ENCODE measurements around the gene PSMA8.

DNA sequence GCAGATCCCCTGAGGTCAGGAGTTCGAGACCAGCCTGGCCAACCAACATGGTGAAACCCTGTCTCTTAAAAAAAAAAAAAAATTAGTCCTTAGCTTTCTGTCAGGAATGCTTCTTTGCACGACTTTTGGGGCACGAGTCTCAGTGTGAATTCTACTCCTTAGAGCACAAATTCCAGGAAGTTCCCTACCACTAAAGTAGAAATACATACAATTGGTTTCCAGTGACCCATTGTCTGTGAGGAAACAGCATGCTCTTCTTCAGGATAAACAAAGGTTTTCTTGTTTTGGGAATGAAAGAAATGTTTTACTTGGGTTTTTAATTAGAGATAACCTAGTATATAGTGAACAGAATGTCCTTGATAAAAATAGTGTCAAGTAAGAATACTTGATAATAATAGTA is 23.7 kb downstream of the PSMA8 start:
- TF ChIP-seq, protein P1, sequence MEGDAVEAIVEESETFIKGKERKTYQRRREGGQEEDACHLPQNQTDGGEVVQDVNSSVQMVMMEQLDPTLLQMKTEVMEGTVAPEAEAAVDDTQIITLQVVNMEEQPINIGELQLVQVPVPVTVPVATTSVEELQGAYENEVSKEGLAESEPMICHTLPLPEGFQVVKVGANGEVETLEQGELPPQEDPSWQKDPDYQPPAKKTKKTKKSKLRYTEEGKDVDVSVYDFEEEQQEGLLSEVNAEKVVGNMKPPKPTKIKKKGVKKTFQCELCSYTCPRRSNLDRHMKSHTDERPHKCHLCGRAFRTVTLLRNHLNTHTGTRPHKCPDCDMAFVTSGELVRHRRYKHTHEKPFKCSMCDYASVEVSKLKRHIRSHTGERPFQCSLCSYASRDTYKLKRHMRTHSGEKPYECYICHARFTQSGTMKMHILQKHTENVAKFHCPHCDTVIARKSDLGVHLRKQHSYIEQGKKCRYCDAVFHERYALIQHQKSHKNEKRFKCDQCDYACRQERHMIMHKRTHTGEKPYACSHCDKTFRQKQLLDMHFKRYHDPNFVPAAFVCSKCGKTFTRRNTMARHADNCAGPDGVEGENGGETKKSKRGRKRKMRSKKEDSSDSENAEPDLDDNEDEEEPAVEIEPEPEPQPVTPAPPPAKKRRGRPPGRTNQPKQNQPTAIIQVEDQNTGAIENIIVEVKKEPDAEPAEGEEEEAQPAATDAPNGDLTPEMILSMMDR (tag by site-specific recombination; IDR thresholded peaks at IDR 0.05) = no peak
- no peak for TF ChIP-seq ZNF423 (tag by site-specific recombination; IDR thresholded peaks at IDR 0.05)
